T-helper 1 cell treated with Interleukin-12 subunit alpha and Interleukin-12 subunit beta and Interleukin-4 antibody, amounts not matched to agents 30 ng/mL and 1 ng/mL, for 36 hours (primary cell): Measurements from ENCODE around the gene ZBTB2. TPM values are rescaled to one million over a fixed set of nuclear protein-coding genes. Genes with fewer than 3 reads are reported as not detected.
"Not testable (repeated sequence)": the region's sequence is repeated elsewhere in the genome, so short reads cannot be mapped to it uniquely, and the experiment has no call there.

Source experiments
- intact Hi-C: fragments of 100-400 bp; cut with micrococcal nuclease; formaldehyde crosslinking; loops from one replicate; pipeline ENCODE4 v1.15.1; 2024
- total RNA-seq: library from RNA; stranded (reverse); gene quantifications from 2 replicates; pipeline ENCODE4 v1.2.3, GENCODE V29; 2022

ZBTB2 gene
- total RNA-seq, 1 donor from 2014 or later = 28.2 TPM

- intact Hi-C loops = no loop called here
Measured at GRCh38 chr6:151339369-151339768, 52.0 kb downstream of the ZBTB2 start.

GRCh38 chr6:151338651-151339200, 52.6 kb downstream of the ZBTB2 start:
- intact Hi-C loops = no loop called here

GRCh38 chr6:151335930-151336329, 55.4 kb downstream of the ZBTB2 start:
- intact Hi-C loops = loop anchor here (1.0 to 2.0 kb wide), 6 partner anchors 45 to 519 kb away; no protein-coding TSS in a partner anchor

- intact Hi-C loops = no loop called here
Measured at GRCh38 chr6:151330130-151330696, 61.1 kb downstream of the ZBTB2 start.

GRCh38 chr6:151327101-151327500, 64.3 kb downstream of the ZBTB2 start:
- intact Hi-C loops = loop anchor here (5.0 kb wide), 1 partner anchor 910 kb away; no protein-coding TSS in a partner anchor

GRCh38 chr6:151326116-151326825, 65.1 kb downstream of the ZBTB2 start:
- intact Hi-C loops = loop anchor here (5.0 kb wide), 1 partner anchor 909 kb away; no protein-coding TSS in a partner anchor

GRCh38 chr6:151325075-151326050, 66.0 kb downstream of the ZBTB2 start:
- intact Hi-C loops = loop anchor here (5.0 kb wide), 1 partner anchor 908 kb away; no protein-coding TSS in a partner anchor

GRCh38 chr6:151324488-151324825, 66.9 kb downstream of the ZBTB2 start:
- intact Hi-C loops = loop anchor here (1.0 kb wide), 4 partner anchors 310 to 506 kb away; no protein-coding TSS in a partner anchor

- intact Hi-C loops = loop anchor here (1.0 kb wide), 4 partner anchors 310 to 506 kb away; no protein-coding TSS in a partner anchor
Measured at GRCh38 chr6:151323791-151324487, 67.4 kb downstream of the ZBTB2 start.

- intact Hi-C loops = no loop called here
Measured at GRCh38 chr6:151322570-151322969, 68.8 kb downstream of the ZBTB2 start.

GRCh38 chr6:151321438-151321837, 69.9 kb downstream of the ZBTB2 start:
- intact Hi-C loops = no loop called here

- intact Hi-C loops = no loop called here
Measured at GRCh38 chr6:151320140-151320539, 71.2 kb downstream of the ZBTB2 start.

- intact Hi-C loops = no loop called here
Measured at GRCh38 chr6:151317995-151318365, 73.4 kb downstream of the ZBTB2 start.

GRCh38 chr6:151317103-151317994, 74.0 kb downstream of the ZBTB2 start:
- intact Hi-C loops = no loop called here

- intact Hi-C loops = not testable (repeated sequence)
Measured at GRCh38 chr6:151315661-151316060, 75.7 kb downstream of the ZBTB2 start.

Other genes with a start within 250 kb of the ZBTB2 start
- gene AKAP12, start 151.6 kb downstream of the ZBTB2 start, total RNA-seq = 0.34 and 0.51 TPM in 2 replicates
- gene RMND1, start 60.6 kb upstream of the ZBTB2 start, total RNA-seq = 17.0 and 17.1 TPM in 2 replicates
- gene CCDC170, start 102.5 kb upstream of the ZBTB2 start, total RNA-seq = 0.02 TPM in 1 of 2 replicates, not detected in the other